Suppressor macrophage treated with lipopolysaccharide for 1 hour (primary cell): ENCODE results near the gene PREX1.
"Not testable (repeated sequence)": the region's sequence is repeated elsewhere in the genome, so short reads cannot be mapped to it uniquely, and the experiment has no call there.

Source experiments
- DNase-seq, 3 donors: peaks; one replicate each; pipeline ENCODE4 v3.0.0-alpha.2; 2020 to 2022

The PREX1 gene

DNA sequence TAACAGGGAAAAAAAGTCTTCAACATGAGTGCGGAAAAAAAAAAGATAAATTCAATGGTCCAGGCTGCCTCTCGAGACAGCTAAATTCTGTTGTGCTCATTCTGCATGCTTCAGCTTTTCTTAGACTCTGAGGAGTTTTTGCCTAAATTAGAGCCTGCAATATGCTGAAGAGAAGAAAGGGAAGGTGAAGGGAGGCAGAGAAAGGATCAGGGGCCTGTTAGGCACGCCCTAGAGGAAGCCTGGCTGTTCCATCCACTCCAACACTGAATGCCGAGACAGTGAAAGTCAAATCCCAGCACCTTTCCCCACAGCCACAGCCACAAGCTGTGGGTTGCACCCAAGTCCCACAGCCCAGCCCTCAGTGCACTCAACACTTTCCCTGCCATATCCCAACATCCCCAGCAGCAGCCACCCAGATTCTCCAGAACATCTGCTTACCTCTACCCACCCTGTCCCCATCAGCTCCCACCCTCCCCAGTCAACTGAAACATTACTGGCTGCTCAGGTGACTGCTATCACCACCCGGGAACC lies 37.3 kb downstream of the PREX1 start:
- no peak for DNase-seq

GRCh38 chr20:48789781-48790472 lies 37.9 kb downstream of the PREX1 start:
- no peak for DNase-seq

DNA sequence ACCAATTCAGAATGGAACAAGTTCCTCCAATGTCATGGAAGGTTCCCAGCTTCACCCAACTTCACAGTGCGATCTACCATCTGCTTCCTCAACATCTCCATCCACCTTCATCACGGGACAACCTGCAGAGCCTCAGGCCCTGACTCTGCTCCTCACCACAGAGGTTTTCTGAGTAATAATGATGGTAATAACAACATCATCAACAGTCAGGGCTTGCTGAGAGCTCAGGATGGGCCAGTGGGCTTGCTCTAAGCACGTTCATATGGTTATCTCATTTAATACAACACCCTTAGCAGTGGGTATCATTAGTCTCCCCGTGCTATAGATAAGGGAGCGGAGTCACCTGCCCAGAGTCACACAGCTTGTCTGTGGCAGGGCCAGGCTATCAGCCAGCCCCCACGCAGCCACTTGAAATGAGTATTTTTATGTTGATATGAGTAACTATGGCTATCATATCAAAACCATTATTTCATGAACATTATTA lies 38.6 kb downstream of the PREX1 start:
- no peak for DNase-seq

GRCh38 chr20:48788486-48789072 lies 39.2 kb downstream of the PREX1 start:
- DNase-seq = peak in 2 of 3 donors; percentile 31 to 45

DNA sequence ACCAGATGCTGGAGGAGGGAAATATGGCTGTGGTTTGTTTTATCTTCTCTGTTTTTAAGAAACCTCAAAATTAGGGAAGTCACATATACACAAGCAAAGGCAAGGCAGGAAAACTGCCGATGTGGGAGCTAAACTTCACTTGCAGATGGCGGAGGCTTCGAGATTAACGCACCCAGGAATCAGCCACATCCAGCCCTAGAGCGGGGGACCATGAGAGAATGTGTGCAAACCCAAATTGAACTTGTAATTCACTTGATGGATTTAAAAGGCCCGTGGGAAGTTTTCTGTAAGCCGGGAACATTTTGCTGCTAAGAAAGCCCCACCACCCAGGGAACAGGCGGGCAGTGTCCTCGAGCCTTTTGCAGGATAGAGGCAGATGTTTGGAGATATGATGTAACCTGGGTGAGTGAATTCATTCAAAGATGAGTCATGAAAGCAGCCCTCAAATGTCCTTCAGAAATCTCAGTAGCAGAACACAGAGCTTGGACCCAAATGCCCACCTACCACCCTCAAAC lies 39.9 kb downstream of the PREX1 start:
- peak; percentile 73 to 83 (median 75) for DNase-seq

- DNase-seq = no peak
Observed at GRCh38 chr20:48786951-48787705, 40.7 kb downstream of the PREX1 start.

DNA sequence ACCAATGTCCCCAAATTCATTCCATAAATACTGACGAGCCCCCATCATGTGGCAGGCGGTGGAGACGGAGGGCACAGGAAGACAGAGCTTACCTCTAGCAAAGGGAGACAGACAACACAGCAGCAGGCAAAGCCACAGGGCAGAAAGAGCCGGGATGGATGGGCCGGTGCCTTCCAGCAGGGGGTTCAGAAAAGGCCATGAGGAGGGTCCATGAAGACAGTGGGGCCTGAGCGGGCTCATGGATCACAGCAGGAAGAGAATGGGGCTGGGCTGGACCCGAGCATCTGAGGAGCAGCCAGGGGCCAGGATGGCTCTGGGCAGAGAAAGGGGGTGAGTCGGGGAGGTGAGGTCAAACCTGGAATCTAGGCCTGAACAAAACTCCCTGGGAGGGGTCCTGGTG lies 42.0 kb downstream of the PREX1 start:
- DNase-seq = no peak

GRCh38 chr20:48785256-48785655 lies 42.5 kb downstream of the PREX1 start:
- DNase-seq = no peak

- no peak for DNase-seq
Observed at GRCh38 chr20:48784273-48784641, 43.5 kb downstream of the PREX1 start.

DNA sequence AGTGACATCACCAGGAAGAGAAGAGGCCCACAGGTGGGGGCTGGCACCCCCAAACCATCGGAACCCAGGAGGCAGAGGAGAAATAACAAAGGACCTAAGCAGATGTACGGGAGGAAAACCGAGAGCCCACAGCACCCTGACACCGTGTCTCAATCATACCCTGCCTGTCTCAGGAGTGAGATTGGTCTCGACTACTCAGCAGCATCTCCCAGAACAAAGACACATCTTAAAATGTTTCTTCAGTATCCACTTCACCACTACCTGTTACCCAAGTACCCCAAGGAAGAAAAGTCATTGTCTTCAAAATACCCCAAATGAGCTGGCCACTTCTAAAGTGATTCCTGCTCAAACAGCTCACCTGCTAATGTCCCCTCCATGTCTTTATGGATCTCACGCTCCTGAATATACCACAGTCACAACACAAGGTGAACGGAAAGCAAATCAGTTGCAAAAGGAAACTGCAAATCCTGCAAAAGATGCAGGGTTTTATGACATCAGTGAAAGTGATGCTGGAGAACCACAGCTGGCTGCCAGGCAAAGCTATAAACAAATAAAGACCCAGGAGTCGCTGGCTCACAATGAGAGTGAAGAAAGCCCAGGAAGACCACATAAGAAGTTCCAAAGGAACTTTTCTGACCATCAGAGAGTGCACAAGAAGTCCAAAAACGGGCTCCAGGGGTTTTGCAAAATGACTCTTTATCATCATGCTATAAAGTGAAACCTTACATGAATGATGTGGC lies 44.1 kb downstream of the PREX1 start:
- peak in 1 of 3 donors; percentile 69 for DNase-seq

GRCh38 chr20:48782901-48783308 lies 44.9 kb downstream of the PREX1 start:
- no peak for DNase-seq

GRCh38 chr20:48782053-48782452 lies 45.7 kb downstream of the PREX1 start:
- DNase-seq = peak; percentile 67 to 85 (median 69)

DNA sequence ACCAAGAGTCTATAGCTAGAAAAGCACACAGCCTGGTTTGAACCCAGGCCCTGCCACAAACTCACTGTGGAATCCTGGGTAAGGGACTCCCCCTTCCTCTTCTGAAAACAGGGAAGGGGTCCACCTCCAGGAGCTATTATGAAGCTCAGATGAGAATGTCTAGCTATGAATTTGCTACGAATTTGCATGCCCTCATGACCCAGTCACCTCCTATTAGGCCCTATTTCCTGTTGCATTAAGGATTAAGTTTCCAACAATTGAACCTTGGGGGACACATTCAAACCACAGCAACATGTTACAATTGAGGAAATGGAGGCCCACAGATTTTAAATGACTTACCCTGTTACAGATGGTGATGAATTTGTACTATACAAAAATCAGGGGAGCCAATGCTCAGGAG lies 46.2 kb downstream of the PREX1 start:
- peak in 1 of 3 donors; percentile 38 for DNase-seq

DNA sequence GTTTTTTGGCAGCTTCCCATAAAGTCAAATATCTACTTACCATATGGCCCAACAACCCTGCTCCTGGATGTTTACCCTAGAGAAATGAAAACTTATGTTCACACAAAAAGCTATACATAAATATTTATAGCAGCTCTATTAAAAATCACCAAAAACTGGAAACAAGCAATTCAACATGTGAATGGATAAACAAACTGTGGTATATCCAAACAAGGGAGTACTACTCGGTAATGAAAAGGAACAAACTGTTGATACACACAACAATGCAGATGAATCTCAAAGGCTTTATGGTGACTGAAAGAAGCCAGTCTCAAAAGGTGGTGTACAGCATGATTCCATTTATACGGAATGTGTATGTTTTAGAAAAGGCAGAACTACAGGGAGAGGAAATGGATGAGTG lies 48.4 kb downstream of the PREX1 start:
- no peak for DNase-seq

GRCh38 chr20:48777821-48778220 lies 50.0 kb downstream of the PREX1 start:
- DNase-seq = no peak

DNA sequence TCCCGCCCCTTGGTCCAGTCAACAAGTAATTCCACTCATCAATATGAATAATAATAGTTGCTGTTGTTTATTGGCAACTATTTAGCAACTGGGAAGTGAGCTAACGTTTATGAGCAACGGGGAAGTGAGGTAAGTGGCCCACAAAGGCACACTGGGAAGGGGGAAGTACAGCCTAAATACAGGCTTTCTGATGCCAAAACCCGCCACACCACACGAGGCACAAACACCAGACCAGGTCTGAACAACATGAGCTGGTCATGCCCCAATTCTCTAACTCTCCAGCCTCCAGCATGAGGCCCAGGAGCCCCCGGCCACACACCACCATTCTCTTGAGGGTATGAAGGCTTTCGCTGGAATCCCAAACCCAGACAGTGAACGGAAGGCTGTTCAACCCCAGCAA lies 50.8 kb downstream of the PREX1 start:
- DNase-seq = peak; percentile 89 to 94 (median 91)

GRCh38 chr20:48776306-48776705 lies 51.5 kb downstream of the PREX1 start:
- peak; percentile 87 to 93 (median 92) for DNase-seq

- not testable (repeated sequence) for DNase-seq
Observed at GRCh38 chr20:48775545-48775944, 52.3 kb downstream of the PREX1 start.

GRCh38 chr20:48774696-48775095 lies 53.1 kb downstream of the PREX1 start:
- no peak for DNase-seq

DNA sequence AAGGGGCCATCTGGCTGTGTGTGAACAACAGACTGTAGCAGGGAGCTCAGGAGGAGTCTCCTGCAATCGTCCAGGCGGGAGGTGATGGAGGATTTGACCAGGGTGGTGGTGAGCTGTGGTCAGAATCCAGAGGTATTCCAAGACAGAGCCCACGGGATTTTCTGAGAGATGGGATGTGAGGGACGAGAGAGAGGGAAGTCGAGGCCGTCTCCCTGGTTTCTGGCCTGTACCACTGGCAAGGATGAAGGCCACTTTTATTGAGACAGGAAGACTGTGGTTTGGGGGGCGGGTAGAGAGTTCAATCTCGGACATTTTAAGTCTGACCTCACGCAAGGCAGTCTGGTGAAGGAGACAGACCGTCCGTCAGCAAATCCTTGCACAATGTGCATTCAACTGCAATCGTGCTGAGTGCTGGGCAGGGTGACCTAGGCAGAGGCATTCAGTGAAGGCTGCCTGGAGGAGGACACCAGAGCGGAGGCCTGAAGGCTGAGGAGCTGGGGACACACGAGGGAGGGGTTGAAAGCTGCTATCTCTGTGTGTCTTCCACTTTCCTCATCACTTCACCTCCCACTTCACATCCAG lies 53.9 kb downstream of the PREX1 start:
- peak; percentile 84 to 90 (median 86) for DNase-seq

GRCh38 chr20:48772183-48772976 lies 55.4 kb downstream of the PREX1 start:
- DNase-seq = peak; percentile 92 to 96 (median 93)
